Measurements from ENCODE around the gene CAMTA2.
"Not testable (repeated sequence)": the region's sequence is repeated elsewhere in the genome, so short reads cannot be mapped to it uniquely, and the experiment has no call there.

CAMTA2 gene

GRCh38 chr17:4926577-4927335 lies 60.7 kb downstream of the CAMTA2 start:
- DNase-seq = not testable (repeated sequence)

- DNase-seq = no peak
Observed at GRCh38 chr17:4921320-4921719, 66.2 kb downstream of the CAMTA2 start.

DNA sequence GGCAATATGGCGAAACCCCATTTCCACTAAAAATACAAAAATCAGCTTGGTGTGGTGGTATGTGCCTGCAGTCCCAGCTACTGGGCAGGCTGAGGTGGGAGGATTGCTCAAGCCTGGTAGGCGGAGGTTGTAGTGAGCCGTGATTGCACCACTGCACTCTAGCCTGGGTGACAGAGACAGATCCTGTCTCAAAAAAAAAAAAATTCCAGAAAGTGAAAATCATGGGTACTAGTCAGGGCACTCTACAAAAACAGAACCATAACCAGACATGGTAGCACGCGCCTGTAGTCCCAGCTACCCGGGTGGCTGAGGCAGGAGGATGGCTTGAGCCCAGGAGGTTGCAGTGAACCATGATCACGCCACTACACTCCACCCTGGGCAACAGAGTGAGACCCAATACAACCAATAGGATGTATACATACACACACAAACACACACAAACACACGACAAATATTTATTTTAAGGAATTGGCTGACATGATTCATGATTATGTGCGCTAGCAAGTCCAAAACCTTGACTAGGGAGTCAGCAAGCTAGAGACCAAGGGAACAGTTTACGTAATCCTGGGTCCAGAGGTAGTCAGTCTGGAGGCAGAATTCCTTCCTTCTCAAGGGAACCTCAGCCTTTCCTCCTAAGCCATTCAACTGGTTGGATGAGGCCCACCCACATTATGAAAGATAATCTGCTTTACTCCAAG lies 67.0 kb downstream of the CAMTA2 start:
- no peak for DNase-seq

DNA sequence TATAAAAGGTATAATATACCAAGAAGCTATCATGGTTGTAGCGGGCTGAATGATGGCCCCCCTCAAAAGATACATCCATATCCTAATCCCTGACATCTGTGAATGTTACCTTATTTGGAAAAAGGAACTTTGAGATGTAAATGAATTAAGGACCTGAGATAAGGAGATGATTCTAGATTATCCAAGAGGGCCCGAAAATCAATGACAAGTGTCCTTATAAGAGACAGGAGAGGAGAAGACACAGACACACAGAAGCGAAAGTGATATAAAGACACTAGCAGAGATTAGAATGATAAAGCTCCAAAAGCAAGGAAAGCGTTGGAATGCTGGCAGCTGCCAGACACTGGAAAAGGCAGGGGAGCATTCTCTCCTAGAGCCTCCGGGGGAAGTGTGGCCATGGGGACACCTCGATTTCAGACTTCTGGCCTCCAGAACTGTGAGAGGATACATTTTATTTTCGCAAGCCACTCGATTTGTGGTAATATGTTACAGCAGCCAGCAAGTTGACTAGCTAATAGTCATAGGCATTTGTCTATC lies 67.9 kb downstream of the CAMTA2 start:
- no peak for DNase-seq

Measured in NCI-H2227 treated with DMSO at 0.1 percent for 48 hours (cell line).